Right atrium auricular region (tissue), 2 donors: ENCODE data around the gene CELSR1. TPM values are rescaled to one million over a fixed set of nuclear protein-coding genes. Genes with fewer than 3 reads are reported as not detected.

Experiments used
- DNase-seq: peaks from one replicate; pipeline ENCODE4 v3.0.0-alpha.2; 2019; ENCODE audit warnings: low spot score
- H3K27ac ChIP-seq, 2 donors: fragments of 200-600 bp; sonication (generic); 1 replicate in 1 of 2; 2 replicates in 1 of 2; pipeline ENCODE4 v1.5.1; 2016 to 2019
- H3K27me3 ChIP-seq, 2 donors: fragments of 200-600 bp; sonication (generic); one replicate each; pipeline versions ENCODE4 v1.5.1 to v1.6.0; 2017 to 2019
- H3K36me3 ChIP-seq: fragments of 200-600 bp; sonication (generic); one replicate; pipeline ENCODE4 v1.5.1; 2016
- H3K4me1 ChIP-seq, 2 donors: fragments of 200-600 bp; sonication (generic); one replicate each; pipeline versions ENCODE4 v1.5.1 to v1.6.0; 2017 to 2019
- H3K4me3 ChIP-seq, 2 donors: fragments of 200-600 bp; sonication (generic); 1 replicate in 1 of 2; 2 replicates in 1 of 2; pipeline ENCODE4 v1.5.1; 2017 to 2019; ENCODE audit warnings: mild to moderate bottlenecking in 1 of 2, moderate library complexity in 1 of 2
- H3K9me3 ChIP-seq, 2 donors: fragments of 200-600 bp; sonication (generic); one replicate each; pipeline ENCODE4 v1.5.1; 2019
- CTCF ChIP-seq, 2 donors: fragments of 200-600 bp; sonication (generic); IDR thresholded peaks; one replicate each; pipeline ENCODE4 v1.5.1; 2019; ENCODE audit warnings: antibody characterized with exemption in 2 of 2
- total RNA-seq, 2 donors: library from RNA; depleted of rRNA; stranded (reverse); fragments of >200 nt; gene quantifications; one replicate each; pipeline ENCODE4 v1.1.0, GENCODE V29; 2016

Gene CELSR1
- total RNA-seq, 2 donors from 2014 or later, result 7.1 to 9.6 TPM

DNA sequence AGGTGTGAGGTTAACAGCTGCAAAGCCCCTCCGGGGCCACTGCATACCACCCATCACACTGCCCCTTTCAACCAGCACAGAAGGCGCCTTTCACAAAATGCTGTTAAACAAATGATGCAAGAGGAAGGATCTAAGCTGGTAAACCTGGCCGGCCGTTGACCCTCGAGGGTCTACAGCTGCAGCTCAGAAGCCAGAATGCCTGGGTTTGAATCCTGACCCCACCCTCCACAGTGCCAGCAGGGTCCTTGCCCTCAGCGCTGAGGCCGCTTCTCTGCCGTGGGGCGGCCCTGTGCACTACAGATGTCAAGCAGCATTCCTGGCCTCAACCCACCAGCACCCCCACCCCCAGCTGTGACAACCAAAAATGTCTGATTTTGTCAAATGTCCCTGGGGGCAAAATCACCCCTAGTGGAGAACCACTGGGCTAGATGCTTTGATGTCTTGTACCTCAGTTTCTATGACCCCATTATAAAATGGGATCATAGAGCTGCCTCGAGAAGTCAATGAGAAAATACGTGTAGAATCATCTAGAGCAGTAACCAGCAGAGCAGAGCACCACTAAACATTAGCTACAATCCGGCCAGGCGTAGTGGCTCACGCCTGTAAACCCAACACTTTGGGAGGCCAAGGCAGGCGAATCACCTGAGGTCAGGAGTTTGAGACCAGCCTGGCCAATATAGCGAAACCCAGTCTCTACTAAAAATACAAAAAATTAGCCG lies 77.9 kb downstream of the CELSR1 start:
- Histone ChIP-seq H3K27ac (no peak overlapping the region), H3K4me3 (no peak overlapping the region), H3K4me1 (no peaks in the 10 kb centered on the region), H3K27me3 (no peaks in the 10 kb centered on the region), H3K9me3 (no peaks in the 10 kb centered on the region), H3K36me3 (no peaks in the 10 kb centered on the region)
- DNase-seq, result no peak
- no peak for TF ChIP-seq CTCF (IDR thresholded peaks at IDR 0.05)

GRCh38 chr22:46458525-46458924 lies 78.9 kb downstream of the CELSR1 start:
- DNase-seq, result no peak
- H3K36me3 ChIP-seq, result no peaks in the 10 kb centered on the region
- no peak for TF ChIP-seq CTCF (IDR thresholded peaks at IDR 0.05)

DNA sequence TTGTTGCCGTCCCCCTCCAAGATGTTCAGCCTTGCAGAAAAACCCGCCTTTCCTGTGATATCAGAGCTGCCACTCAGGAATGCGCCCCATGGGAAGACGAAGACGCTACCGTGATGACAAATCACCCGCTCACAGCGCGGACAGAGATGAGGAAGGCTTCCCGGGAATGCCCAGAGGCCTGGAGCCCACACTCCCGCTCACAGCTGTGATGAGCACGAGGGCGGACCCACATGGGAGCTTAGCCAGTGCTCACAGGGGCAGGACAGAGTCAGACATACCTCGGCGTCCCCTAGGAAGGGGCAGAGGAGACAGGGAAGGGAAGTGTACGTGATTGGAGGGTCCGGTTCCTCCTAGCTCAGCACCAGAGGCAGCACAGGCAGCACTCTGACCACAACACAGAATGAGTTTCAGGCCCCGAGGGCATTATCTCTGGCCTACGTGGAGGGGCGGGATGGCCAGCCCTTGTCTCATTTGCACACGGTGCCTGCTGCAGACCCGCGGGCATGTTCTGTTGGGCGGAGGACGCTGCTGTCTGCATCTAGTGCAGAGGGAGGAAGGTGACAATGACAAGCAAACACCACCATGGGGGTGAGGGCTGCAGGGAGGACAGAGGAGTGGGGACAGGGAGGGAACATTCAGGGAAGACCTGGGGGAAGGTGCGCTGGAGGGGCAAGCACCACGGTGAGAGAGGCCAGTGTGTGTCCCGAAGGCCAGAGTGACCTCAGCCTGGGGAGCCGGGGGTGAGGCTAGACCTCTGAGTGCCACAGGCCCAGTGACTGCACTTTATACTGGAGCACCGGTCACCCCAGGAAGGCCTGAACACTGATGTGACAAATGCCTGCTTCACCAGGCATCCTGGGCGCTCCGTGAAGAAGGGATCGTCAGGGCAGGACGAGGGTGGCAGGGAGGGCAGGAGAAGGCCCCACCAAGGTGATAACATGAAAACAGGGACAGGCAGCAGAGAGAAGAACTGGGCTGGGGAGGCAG lies 79.6 kb downstream of the CELSR1 start:
- Histone ChIP-seq H3K27me3 (no peaks in the 10 kb centered on the region), H3K36me3 (no peaks in the 10 kb centered on the region), H3K4me1 (peaks cover 0 to 9% of the 10 kb centered on the region in 2 donors), H3K9me3 (no peaks in the 10 kb centered on the region), H3K27ac (no peak overlapping the region), H3K4me3 (no peak overlapping the region)
- no peak for DNase-seq
- no peak for TF ChIP-seq CTCF (IDR thresholded peaks at IDR 0.05)

More at GRCh38 chr22:46458525-46458924, 78.9 kb downstream of the CELSR1 start:
- Histone ChIP-seq H3K27me3 (no peaks in the 10 kb centered on the region), H3K27ac (no peak overlapping the region), H3K4me3 (no peak overlapping the region), H3K9me3 (no peaks in the 10 kb centered on the region), H3K4me1 (peaks cover 0 to 2% of the 10 kb centered on the region in 2 donors)

- Histone ChIP-seq H3K27me3 (no peaks in the 10 kb centered on the region), H3K9me3 (no peaks in the 10 kb centered on the region), H3K27ac (no peak overlapping the region), H3K36me3 (no peaks in the 10 kb centered on the region), H3K4me3 (no peak overlapping the region), H3K4me1 (peaks cover 0 to 19% of the 10 kb centered on the region in 2 donors)
- no peak for TF ChIP-seq CTCF (IDR thresholded peaks at IDR 0.05)
- no peak for DNase-seq
These were observed 80.6 kb downstream of the CELSR1 start for GRCh38 chr22:46456818-46457163.

DNA sequence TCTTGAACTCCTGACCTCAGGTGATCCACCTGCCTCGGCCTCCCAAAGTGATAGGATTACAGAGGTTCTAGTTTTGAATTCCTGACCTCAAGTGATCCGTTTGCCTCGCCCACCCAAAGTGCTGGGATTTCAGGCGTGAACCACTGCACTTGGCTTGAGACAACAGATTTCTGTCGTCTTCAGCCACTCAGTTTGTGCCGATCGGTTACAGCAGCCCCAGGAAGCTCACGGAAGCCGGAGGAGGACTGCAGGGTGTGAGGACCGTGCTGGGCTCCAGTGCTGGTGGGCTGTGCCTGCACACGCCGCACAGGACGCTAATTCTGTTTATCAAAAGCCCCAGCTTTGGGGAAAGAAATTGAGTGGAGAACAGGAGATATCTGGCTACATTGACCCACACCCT lies 82.0 kb downstream of the CELSR1 start:
- Histone ChIP-seq H3K27ac (no peak overlapping the region), H3K36me3 (no peaks in the 10 kb centered on the region), H3K9me3 (no peaks in the 10 kb centered on the region), H3K4me3 (no peak overlapping the region), H3K27me3 (no peaks in the 10 kb centered on the region), H3K4me1 (peaks cover 0 to 23% of the 10 kb centered on the region in 2 donors)
- no peak for DNase-seq
- TF ChIP-seq CTCF (IDR thresholded peaks at IDR 0.05), result no peak
